ENCODE data around the gene INSIG2.

GRCh38 chr2:118091631-118092030 is 3.4 kb downstream of the INSIG2 start:
- TF ChIP-seq CTCF (IDR thresholded peaks at IDR 0.05) (no peak), POLR2A (IDR thresholded peaks at IDR 0.05) (no peak)

Data from uterus (tissue), 2 donors.